Measurements from ENCODE around the gene PLCG1.

The PLCG1 gene

GRCh38 chr20:41136680-41137613 is at the start of gene PLCG1:
PLCG1 (plus strand) TSS chr20:41137543; CDS start chr20:41137642, 99 bp downstream.
- peak; percentile 94 for DNase-seq
- Mint-ChIP-seq H3K4me1 (ENCODE audit: low read depth) (peaks cover 67% of the 10 kb centered on the region), H3K27ac (peak within 1 kb of the TSS; percentile 97), H3K27me3 (no peaks in the 10 kb centered on the region), H3K9me3 (no peaks in the 10 kb centered on the region), H3K36me3 (ENCODE audit: low read depth) (peaks cover 34% of the 10 kb centered on the region), H3K4me3 (peak within 1 kb of the TSS; percentile 94)

GRCh38 chr20:41087777-41088176 is 49.6 kb upstream of the PLCG1 start:
- Mint-ChIP-seq H3K9me3 (no peaks in the 10 kb centered on the region), H3K4me1 (ENCODE audit: low read depth) (peaks cover 20% of the 10 kb centered on the region), H3K36me3 (ENCODE audit: low read depth) (peaks cover 84% of the 10 kb centered on the region), H3K4me3 (no peak overlapping the region), H3K27me3 (no peaks in the 10 kb centered on the region), H3K27ac (peak overlapping the region; percentile 61)
- DNase-seq: no peak

- DNase-seq: no peak
- H3K9me3 Mint-ChIP-seq: no peaks in the 10 kb centered on the region
- no peak overlapping the region for H3K4me3 Mint-ChIP-seq
- H3K27me3 Mint-ChIP-seq: no peaks in the 10 kb centered on the region
- peaks cover 20% of the 10 kb centered on the region for H3K4me1 Mint-ChIP-seq (ENCODE audit: low read depth)
- peaks cover 80% of the 10 kb centered on the region for H3K36me3 Mint-ChIP-seq (ENCODE audit: low read depth)
- peak overlapping the region; percentile 47 for H3K27ac Mint-ChIP-seq
Measured at GRCh38 chr20:41089555-41089954, 47.8 kb upstream of the PLCG1 start.

GRCh38 chr20:41091927-41092326 is 45.4 kb upstream of the PLCG1 start:
- H3K27me3 Mint-ChIP-seq: no peaks in the 10 kb centered on the region
- DNase-seq: no peak
- H3K4me1 Mint-ChIP-seq (ENCODE audit: low read depth): peaks cover 10% of the 10 kb centered on the region
- peaks cover 81% of the 10 kb centered on the region for H3K36me3 Mint-ChIP-seq (ENCODE audit: low read depth)
- H3K4me3 Mint-ChIP-seq: no peak overlapping the region
- no peaks in the 10 kb centered on the region for H3K9me3 Mint-ChIP-seq
- H3K27ac Mint-ChIP-seq: peak overlapping the region; percentile 86

- H3K9me3 Mint-ChIP-seq: no peaks in the 10 kb centered on the region
- peaks cover 86% of the 10 kb centered on the region for H3K36me3 Mint-ChIP-seq (ENCODE audit: low read depth)
- no peak overlapping the region for H3K4me3 Mint-ChIP-seq
- DNase-seq: no peak
- no peaks in the 10 kb centered on the region for H3K27me3 Mint-ChIP-seq
- peak overlapping the region; percentile 89 for H3K27ac Mint-ChIP-seq
- peaks cover 8% of the 10 kb centered on the region for H3K4me1 Mint-ChIP-seq (ENCODE audit: low read depth)
Measured at GRCh38 chr20:41094353-41095055, 42.8 kb upstream of the PLCG1 start.

GRCh38 chr20:41095110-41095969 is 42.0 kb upstream of the PLCG1 start:
- H3K4me3 Mint-ChIP-seq: no peak overlapping the region
- H3K27ac Mint-ChIP-seq: peak overlapping the region; percentile 79
- peak; percentile 62 for DNase-seq
- no peaks in the 10 kb centered on the region for H3K27me3 Mint-ChIP-seq
- H3K36me3 Mint-ChIP-seq (ENCODE audit: low read depth): peaks cover 88% of the 10 kb centered on the region
- H3K9me3 Mint-ChIP-seq: no peaks in the 10 kb centered on the region
- H3K4me1 Mint-ChIP-seq (ENCODE audit: low read depth): peaks cover 8% of the 10 kb centered on the region

- Mint-ChIP-seq H3K4me1 (ENCODE audit: low read depth) (peaks cover 8% of the 10 kb centered on the region), H3K27me3 (no peaks in the 10 kb centered on the region), H3K9me3 (no peaks in the 10 kb centered on the region), H3K36me3 (ENCODE audit: low read depth) (peaks cover 88% of the 10 kb centered on the region), H3K27ac (peak overlapping the region; percentile 56), H3K4me3 (no peak overlapping the region)
- no peak for DNase-seq
Measured at GRCh38 chr20:41098703-41099250, 38.6 kb upstream of the PLCG1 start.

GRCh38 chr20:41100001-41100480 is 37.3 kb upstream of the PLCG1 start:
- Mint-ChIP-seq H3K4me3 (no peak overlapping the region), H3K27me3 (no peaks in the 10 kb centered on the region), H3K36me3 (ENCODE audit: low read depth) (peaks cover 94% of the 10 kb centered on the region), H3K27ac (no peak overlapping the region), H3K9me3 (no peaks in the 10 kb centered on the region), H3K4me1 (ENCODE audit: low read depth) (peaks cover 4% of the 10 kb centered on the region)
- DNase-seq: no peak

GRCh38 chr20:41101660-41102059 is 35.7 kb upstream of the PLCG1 start:
- Mint-ChIP-seq H3K4me3 (no peak overlapping the region), H3K36me3 (ENCODE audit: low read depth) (peaks cover 92% of the 10 kb centered on the region), H3K4me1 (ENCODE audit: low read depth) (no peaks in the 10 kb centered on the region), H3K27ac (no peak overlapping the region), H3K27me3 (no peaks in the 10 kb centered on the region), H3K9me3 (no peaks in the 10 kb centered on the region)
- no peak for DNase-seq

- Mint-ChIP-seq H3K36me3 (ENCODE audit: low read depth) (peaks cover 93% of the 10 kb centered on the region), H3K4me3 (no peak overlapping the region), H3K27ac (peak overlapping the region; percentile 65), H3K9me3 (no peaks in the 10 kb centered on the region), H3K27me3 (no peaks in the 10 kb centered on the region), H3K4me1 (ENCODE audit: low read depth) (peaks cover 2% of the 10 kb centered on the region)
- no peak for DNase-seq
Measured at GRCh38 chr20:41108531-41108930, 28.8 kb upstream of the PLCG1 start.

GRCh38 chr20:41110012-41110411 is 27.3 kb upstream of the PLCG1 start:
- no peaks in the 10 kb centered on the region for H3K27me3 Mint-ChIP-seq
- H3K27ac Mint-ChIP-seq: no peak overlapping the region
- peaks cover 2% of the 10 kb centered on the region for H3K4me1 Mint-ChIP-seq (ENCODE audit: low read depth)
- no peaks in the 10 kb centered on the region for H3K9me3 Mint-ChIP-seq
- DNase-seq: no peak
- peaks cover 91% of the 10 kb centered on the region for H3K36me3 Mint-ChIP-seq (ENCODE audit: low read depth)
- no peak overlapping the region for H3K4me3 Mint-ChIP-seq

GRCh38 chr20:41110930-41111577 is 26.3 kb upstream of the PLCG1 start:
- Mint-ChIP-seq H3K27me3 (no peaks in the 10 kb centered on the region), H3K4me1 (ENCODE audit: low read depth) (peaks cover 2% of the 10 kb centered on the region), H3K36me3 (ENCODE audit: low read depth) (peaks cover 92% of the 10 kb centered on the region), H3K4me3 (no peak overlapping the region), H3K27ac (peak overlapping the region; percentile 52), H3K9me3 (no peaks in the 10 kb centered on the region)
- DNase-seq: no peak

- Mint-ChIP-seq H3K27ac (peak overlapping the region; percentile 2), H3K4me3 (no peak overlapping the region), H3K27me3 (no peaks in the 10 kb centered on the region), H3K9me3 (no peaks in the 10 kb centered on the region), H3K36me3 (ENCODE audit: low read depth) (peaks cover 93% of the 10 kb centered on the region), H3K4me1 (ENCODE audit: low read depth) (peaks cover 2% of the 10 kb centered on the region)
- no peak for DNase-seq
Measured at GRCh38 chr20:41111578-41111951, 25.8 kb upstream of the PLCG1 start.

All from activated T-cell treated with anti-CD3 and anti-CD28 coated beads, Interleukin-2, amount 50 U/mL, for 24 hours (primary cell).